Suprapubic skin (tissue), 4 donors: ENCODE data around the gene CNTN2. TPM values are rescaled to one million over a fixed set of nuclear protein-coding genes. Genes with fewer than 3 reads are reported as not detected.
A peak's percentile ranks its signal among the peaks of the same experiment; 100 is the strongest.

Experiments used
- DNase-seq, 2 donors: peaks; one replicate each; pipeline ENCODE4 v3.0.0-alpha.2; 2019; ENCODE audit warnings: low spot score in 2 of 2
- H3K27ac ChIP-seq: fragments of 200-600 bp; sonication (generic); one replicate; pipeline ENCODE4 v1.5.1; 2019
- H3K27me3 ChIP-seq: fragments of 200-600 bp; sonication (generic); one replicate; pipeline ENCODE4 v1.5.1; 2019
- H3K36me3 ChIP-seq: fragments of 200-600 bp; sonication (generic); one replicate; pipeline ENCODE4 v1.5.1; 2019
- H3K4me1 ChIP-seq: fragments of 200-600 bp; sonication (generic); one replicate; pipeline ENCODE4 v1.5.1; 2019
- H3K4me3 ChIP-seq: fragments of 200-600 bp; sonication (generic); one replicate; pipeline ENCODE4 v1.5.1; 2019; ENCODE audit warnings: mild to moderate bottlenecking
- H3K9me3 ChIP-seq: fragments of 200-600 bp; sonication (generic); one replicate; pipeline ENCODE4 v1.5.1; 2019
- CTCF ChIP-seq, 2 donors: fragments of 200-600 bp in 1 of 2; fragments of 450-650 bp in 1 of 2; sonication (generic) in 1 of 2; IDR thresholded peaks; one replicate each; pipeline ENCODE4 v1.5.1; 2016 to 2019; ENCODE audit warnings: antibody characterized with exemption in 2 of 2, mild to moderate bottlenecking in 1 of 2, moderate library complexity in 1 of 2
- EP300 ChIP-seq: sonication (generic); formaldehyde crosslinking; IDR thresholded peaks from one replicate; pipeline ENCODE4 v1.6.1; 2017; ENCODE audit warnings: antibody characterized with exemption
- POLR2A ChIP-seq, 2 donors: fragments of 450-650 bp; IDR thresholded peaks; one replicate each; pipeline ENCODE4 v1.6.1; 2017; ENCODE audit warnings: antibody characterized with exemption in 2 of 2, mild to moderate bottlenecking in 2 of 2, moderate library complexity in 2 of 2
- POLR2AphosphoS5 ChIP-seq, 3 donors: sonication (generic); formaldehyde crosslinking; IDR thresholded peaks; one replicate each; pipeline ENCODE4 v1.6.1; 2017; ENCODE audit warnings: antibody characterized with exemption in 3 of 3
- WGBS: methylation state at CpG from one replicate; pipeline ENCODE4 v1.1.5; 2018; 5-methylcytosine and 5-hydroxymethylcytosine counted together
- total RNA-seq, 4 donors: library from RNA; depleted of rRNA; stranded (reverse); fragments of >200 nt; gene quantifications; one replicate each; pipeline ENCODE4 v1.1.0, GENCODE V29; 2016

Gene CNTN2
- total RNA-seq, 4 donors from 2014 or later: 0.68 to 13.3 (median 1.7) TPM

DNA sequence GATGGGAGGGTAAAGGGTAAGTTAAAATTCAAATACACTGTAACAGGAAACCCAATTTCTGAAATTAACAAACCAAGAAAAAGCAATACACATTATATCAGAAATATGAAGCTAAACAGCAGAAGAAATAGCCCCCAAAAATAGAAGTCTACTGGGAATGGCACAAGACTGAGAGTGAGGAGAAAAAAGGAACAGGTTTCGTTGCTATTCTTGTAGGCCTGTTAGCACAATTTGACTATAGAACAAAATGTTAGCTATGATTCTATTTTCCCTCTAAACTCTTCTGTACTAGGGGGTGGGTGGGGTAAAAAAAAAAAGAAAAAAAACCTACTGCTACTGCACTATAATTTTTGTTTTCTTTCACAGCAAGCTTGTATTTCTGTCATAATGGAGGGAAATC, 66.3 kb downstream of the CNTN2 start:
- no peak overlapping the region for H3K27ac ChIP-seq
- WGBS: 92% methylated on average over 1 of the region's 1 CpG
- no peak for DNase-seq
- H3K27me3 ChIP-seq: no peaks in the 10 kb centered on the region
- H3K4me1 ChIP-seq: no peaks in the 10 kb centered on the region
- H3K9me3 ChIP-seq: no peaks in the 10 kb centered on the region
- H3K36me3 ChIP-seq: peaks cover 77% of the 10 kb centered on the region
- H3K4me3 ChIP-seq: no peak overlapping the region
- no peak for TF ChIP-seq EP300
- no peak for TF ChIP-seq POLR2AphosphoS5 (IDR thresholded peaks at IDR 0.05)
- no peak for TF ChIP-seq POLR2A (IDR thresholded peaks at IDR 0.05)
- no peak for TF ChIP-seq CTCF (IDR thresholded peaks at IDR 0.05)

GRCh38 chr1:205109711-205110110, 66.7 kb downstream of the CNTN2 start:
- DNase-seq: no peak
- Histone ChIP-seq H3K27me3 (no peaks in the 10 kb centered on the region), H3K9me3 (no peaks in the 10 kb centered on the region), H3K4me1 (no peaks in the 10 kb centered on the region), H3K36me3 (peaks cover 77% of the 10 kb centered on the region), H3K4me3 (no peak overlapping the region), H3K27ac (no peak overlapping the region)
- 99% methylated on average over 5 of the region's 5 CpGs for whole genome bisulfite sequencing
- TF ChIP-seq POLR2AphosphoS5 (IDR thresholded peaks at IDR 0.05) (no peak), CTCF (IDR thresholded peaks at IDR 0.05) (no peak)

DNA sequence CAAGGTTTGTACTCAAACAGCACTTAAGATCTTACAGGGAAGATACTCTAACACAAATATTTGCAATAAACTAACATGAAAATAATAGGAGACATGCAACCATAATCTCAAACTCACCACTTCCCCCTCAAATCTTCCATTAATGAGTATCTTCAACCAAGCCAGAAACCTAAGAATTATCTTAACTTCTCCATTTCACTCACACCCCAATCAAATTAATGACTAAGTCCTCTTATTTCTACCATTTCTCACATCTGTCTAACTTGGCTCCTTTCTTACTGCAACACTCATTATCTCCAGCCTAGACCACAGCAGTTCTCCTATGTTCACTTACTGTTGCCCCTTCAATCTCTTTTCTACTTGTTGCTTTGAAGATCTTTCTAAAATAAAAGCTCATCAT, 68.3 kb downstream of the CNTN2 start:
- Histone ChIP-seq H3K4me3 (no peak overlapping the region), H3K4me1 (no peaks in the 10 kb centered on the region), H3K9me3 (no peaks in the 10 kb centered on the region), H3K36me3 (peaks cover 66% of the 10 kb centered on the region), H3K27me3 (no peaks in the 10 kb centered on the region), H3K27ac (no peak overlapping the region)
- TF ChIP-seq POLR2A (IDR thresholded peaks at IDR 0.05) (no peak), EP300 (no peak), POLR2AphosphoS5 (IDR thresholded peaks at IDR 0.05) (no peak)
- no peak for DNase-seq

GRCh38 chr1:205118752-205119151, 75.7 kb downstream of the CNTN2 start:
- Histone ChIP-seq H3K9me3 (no peaks in the 10 kb centered on the region), H3K4me1 (peaks cover 32% of the 10 kb centered on the region), H3K36me3 (peaks cover 23% of the 10 kb centered on the region), H3K4me3 (no peak overlapping the region), H3K27me3 (no peaks in the 10 kb centered on the region), H3K27ac (no peak overlapping the region)
- WGBS: 78% methylated on average over 2 of the region's 2 CpGs
- DNase-seq: no peak
- TF ChIP-seq CTCF (IDR thresholded peaks at IDR 0.05) (no peak), POLR2AphosphoS5 (IDR thresholded peaks at IDR 0.05) (no peak), POLR2A (IDR thresholded peaks at IDR 0.05) (no peak), EP300 (no peak)

DNA sequence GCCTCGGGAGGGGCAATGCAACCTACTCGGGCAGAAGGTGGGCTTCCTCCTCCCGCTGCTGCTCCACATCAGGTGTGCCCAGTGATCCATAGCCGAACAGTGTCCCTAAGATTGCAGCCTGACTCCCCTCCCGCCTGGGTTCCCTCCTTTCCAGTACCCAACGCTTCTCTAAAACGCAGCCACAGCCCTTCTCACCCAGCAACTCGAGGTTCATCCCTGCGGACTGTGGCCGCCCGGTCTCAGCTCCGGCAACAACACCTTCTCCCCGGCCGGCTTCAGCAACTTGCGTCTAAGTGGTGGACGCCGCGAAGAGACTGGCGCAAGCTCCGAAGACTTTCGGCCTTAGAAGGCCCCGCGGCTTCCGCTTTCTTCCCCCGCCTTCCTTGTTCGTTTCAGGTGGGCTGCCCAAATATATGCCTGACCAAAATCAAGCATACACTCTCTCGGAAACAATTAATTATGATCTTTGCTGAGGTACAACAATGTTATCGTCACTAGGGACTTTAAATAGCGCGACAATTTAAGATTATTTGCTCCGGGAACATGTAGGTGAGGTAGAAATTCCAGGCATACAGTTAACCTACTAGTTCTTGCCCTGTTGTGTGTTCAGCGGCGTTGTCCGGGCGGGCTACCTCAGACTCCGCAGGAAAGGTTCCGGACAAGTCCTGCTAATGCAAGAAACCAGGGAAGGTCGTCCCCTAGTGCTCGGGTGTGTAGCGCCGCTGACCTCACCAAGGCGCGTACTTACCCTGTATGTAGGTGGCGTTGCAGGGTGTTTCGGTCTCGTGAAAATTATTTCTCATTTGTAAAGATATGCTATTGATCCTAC, 78.9 kb downstream of the CNTN2 start, which contains the start of gene RBBP5:
Gene RBBP5 (minus strand): TSS at position 319 of the 829 bp plus-strand sequence. CDS start 105 bp downstream, at position 214.
- Histone ChIP-seq H3K9me3 (no peaks in the 10 kb centered on the region), H3K27me3 (no peaks in the 10 kb centered on the region), H3K36me3 (peaks cover 8% of the 10 kb centered on the region), H3K27ac (peak within 1 kb of the TSS; percentile 96), H3K4me1 (peaks cover 32% of the 10 kb centered on the region), H3K4me3 (peak within 1 kb of the TSS; percentile 94)
- peak; percentile 96 to 97 for DNase-seq
- under 1% methylated on average over 35 of the region's 46 CpGs for WGBS
- TF ChIP-seq CTCF (IDR thresholded peaks at IDR 0.05) (peak; percentile 48 to 63), POLR2A (IDR thresholded peaks at IDR 0.05) (peak in 1 of 2 donors; percentile 83), POLR2AphosphoS5 (IDR thresholded peaks at IDR 0.05) (peak; percentile 65 to 97 (median 68)), EP300 (no peak)
